Gastrocnemius medialis (tissue), 4 donors: ENCODE measurements around the gene SRGAP1. TPM values are rescaled to one million over a fixed set of nuclear protein-coding genes. Genes with fewer than 3 reads are reported as not detected.

Experiments
- ATAC-seq, 2 donors: fragments of 150-250 bp; one replicate each; pipeline ENCODE4 v1.9.1; 2016
- DNase-seq, 2 donors: peaks; one replicate each; pipeline ENCODE4 v3.0.0-alpha.2; 2019
- H3K27ac ChIP-seq, 4 donors: fragments of 200-600 bp; sonication (generic); 1 replicate in 1 of 4; 2 replicates in 3 of 4; pipeline ENCODE4 v1.5.1; 2016 to 2018; ENCODE audit warnings: mild to moderate bottlenecking in 2 of 4, moderate library complexity in 1 of 4
- H3K27me3 ChIP-seq, 3 donors: fragments of 200-600 bp; sonication (generic) in 2 of 3; 1 replicate in 1 of 3; 2 replicates in 2 of 3; pipeline versions ENCODE4 v1.5.1 to v1.6.0; 2016 to 2019; ENCODE audit warnings: mild to moderate bottlenecking in 1 of 3, moderate library complexity in 1 of 3
- H3K36me3 ChIP-seq, 2 donors: fragments of 200-600 bp; sonication (generic) in 1 of 2; one replicate each; pipeline ENCODE4 v1.5.1; 2017 to 2018
- H3K4me1 ChIP-seq, 2 donors: fragments of 200-600 bp; sonication (generic) in 1 of 2; one replicate each; pipeline ENCODE4 v1.5.1; 2016 to 2017; ENCODE audit warnings: mild to moderate bottlenecking in 2 of 2
- H3K4me3 ChIP-seq, 4 donors: fragments of 200-600 bp; sonication (generic) in 3 of 4; 1 replicate in 1 of 4; 2 replicates in 3 of 4; pipeline ENCODE4 v1.5.1; 2016 to 2019; ENCODE audit warnings: mild to moderate bottlenecking in 2 of 4
- H3K9me3 ChIP-seq, 3 donors: fragments of 200-600 bp; sonication (generic) in 2 of 3; 1 replicate in 1 of 3; 2 replicates in 2 of 3; pipeline ENCODE4 v1.5.1; 2016 to 2019
- POLR2A ChIP-seq, 2 donors: fragments of 450-650 bp; IDR thresholded peaks; one replicate each; pipeline ENCODE4 v1.6.1; 2017; ENCODE audit warnings: antibody characterized with exemption in 2 of 2, mild to moderate bottlenecking in 2 of 2, moderate library complexity in 2 of 2
- in situ Hi-C, 4 donors: fragments of 200-750 bp; cut with MboI; loops; one replicate each; pipeline versions ENCODE4 v1.15.0 to v1.8.0; 2017; ENCODE audit warnings: low sequenced_read_pairs in 4 of 4
- intact Hi-C: fragments of 100-400 bp; cut with DNase I; formaldehyde crosslinking; loops from one replicate; pipeline ENCODE4 v1.15.1; 2023; ENCODE audit warnings: low total_unique reads
- total RNA-seq, 4 donors: library from RNA; depleted of rRNA; stranded (reverse); fragments of >200 nt; gene quantifications; one replicate each; pipeline versions ENCODE4 v1.1.0 to v1.2.3, GENCODE V29; 2016
- TF ChIP-seq, protein P1 (sequence below), 5 experiments: fragments of 450-650 bp in 3 of 5; fragments of 200-600 bp in 2 of 5; sonication (generic) in 2 of 5; IDR thresholded peaks in 4 of 5; conservative IDR thresholded peaks in 1 of 5; 1 replicate in 4 of 5; 2 replicates in 1 of 5; pipeline ENCODE4 v1.5.1; 2016 to 2019; ENCODE audit warnings: antibody characterized with exemption in 5 of 5, mild to moderate bottlenecking in 3 of 5, moderate library complexity in 3 of 5

SRGAP1 gene
- total RNA-seq, 4 donors from 2014 or later = 0.36 to 0.85 (median 0.66) TPM

GRCh38 chr12:64203775-64204174 is 359.3 kb downstream of the SRGAP1 start:
- Histone ChIP-seq H3K36me3 (no peaks in the 10 kb centered on the region), H3K27me3 (no peaks in the 10 kb centered on the region), H3K27ac (no peak overlapping the region), H3K4me1 (no peaks in the 10 kb centered on the region), H3K4me3 (no peak overlapping the region), H3K9me3 (no peaks in the 10 kb centered on the region)
- in situ Hi-C loops = no loop called here
- DNase-seq (no peak), ATAC-seq (no peak)
- TF ChIP-seq, protein P1, sequence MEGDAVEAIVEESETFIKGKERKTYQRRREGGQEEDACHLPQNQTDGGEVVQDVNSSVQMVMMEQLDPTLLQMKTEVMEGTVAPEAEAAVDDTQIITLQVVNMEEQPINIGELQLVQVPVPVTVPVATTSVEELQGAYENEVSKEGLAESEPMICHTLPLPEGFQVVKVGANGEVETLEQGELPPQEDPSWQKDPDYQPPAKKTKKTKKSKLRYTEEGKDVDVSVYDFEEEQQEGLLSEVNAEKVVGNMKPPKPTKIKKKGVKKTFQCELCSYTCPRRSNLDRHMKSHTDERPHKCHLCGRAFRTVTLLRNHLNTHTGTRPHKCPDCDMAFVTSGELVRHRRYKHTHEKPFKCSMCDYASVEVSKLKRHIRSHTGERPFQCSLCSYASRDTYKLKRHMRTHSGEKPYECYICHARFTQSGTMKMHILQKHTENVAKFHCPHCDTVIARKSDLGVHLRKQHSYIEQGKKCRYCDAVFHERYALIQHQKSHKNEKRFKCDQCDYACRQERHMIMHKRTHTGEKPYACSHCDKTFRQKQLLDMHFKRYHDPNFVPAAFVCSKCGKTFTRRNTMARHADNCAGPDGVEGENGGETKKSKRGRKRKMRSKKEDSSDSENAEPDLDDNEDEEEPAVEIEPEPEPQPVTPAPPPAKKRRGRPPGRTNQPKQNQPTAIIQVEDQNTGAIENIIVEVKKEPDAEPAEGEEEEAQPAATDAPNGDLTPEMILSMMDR (IDR thresholded peaks at IDR 0.05 in 4 of 5, conservative IDR thresholded peaks at IDR 0.05 in 1 of 5) = no peak
- no peak for TF ChIP-seq POLR2A (IDR thresholded peaks at IDR 0.05)
- intact Hi-C loops = no loop called here

DNA sequence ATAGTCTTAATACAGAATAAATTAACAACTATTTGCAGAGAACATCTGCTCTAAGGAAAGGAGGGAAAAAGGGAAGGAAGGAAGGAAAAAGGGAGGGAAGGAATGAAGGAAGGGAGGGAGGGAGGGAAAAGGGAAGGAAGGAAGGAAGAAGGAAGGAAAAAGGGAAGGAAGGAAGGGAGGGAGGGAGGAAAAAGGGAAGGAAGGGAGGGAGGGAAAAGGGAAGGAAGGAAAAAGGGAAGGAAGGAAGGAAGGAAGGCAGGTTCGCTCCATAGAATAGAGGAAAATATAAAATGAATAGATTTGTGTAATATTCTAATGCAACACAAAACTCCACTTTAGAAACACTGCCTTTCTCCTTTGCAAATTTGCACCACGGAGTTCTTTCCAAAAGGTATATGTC is 361.0 kb downstream of the SRGAP1 start:
- TF ChIP-seq POLR2A (IDR thresholded peaks at IDR 0.05) = no peak
- TF ChIP-seq, protein P1 (IDR thresholded peaks at IDR 0.05 in 4 of 5, conservative IDR thresholded peaks at IDR 0.05 in 1 of 5) = no peak
- no peak overlapping the region for H3K27ac ChIP-seq
- no peaks in the 10 kb centered on the region for H3K4me1 ChIP-seq
- in situ Hi-C loops (no loop called here), intact Hi-C loops (no loop called here)
- ATAC-seq (no peak), DNase-seq (no peak)
- no peak overlapping the region for H3K4me3 ChIP-seq
- no peaks in the 10 kb centered on the region for H3K9me3 ChIP-seq
- no peaks in the 10 kb centered on the region for H3K27me3 ChIP-seq
- H3K36me3 ChIP-seq = no peaks in the 10 kb centered on the region

- no peaks in the 10 kb centered on the region for H3K4me1 ChIP-seq
- TF ChIP-seq, protein P1 (IDR thresholded peaks at IDR 0.05 in 4 of 5, conservative IDR thresholded peaks at IDR 0.05 in 1 of 5) = no peak
- TF ChIP-seq POLR2A (IDR thresholded peaks at IDR 0.05) = no peak
- intact Hi-C loops (no loop called here), in situ Hi-C loops (no loop called here)
- peaks cover 0 to 6% of the 10 kb centered on the region in 2 donors for H3K36me3 ChIP-seq
- H3K27me3 ChIP-seq = no peaks in the 10 kb centered on the region
- no peak for DNase-seq
- H3K9me3 ChIP-seq = no peaks in the 10 kb centered on the region
- ATAC-seq = no peak
- no peak overlapping the region for H3K27ac ChIP-seq
- no peak overlapping the region for H3K4me3 ChIP-seq
Observed at GRCh38 chr12:64207453-64207852, 363.0 kb downstream of the SRGAP1 start.

Other genes starting within 250 kb of the SRGAP1 start
- gene DPY19L2, start 176.2 kb upstream of the SRGAP1 start, total RNA-seq = 1 to 10 TPM in 1 of 4 donors, under 1 TPM in 2, not detected in 1; 0.13 to 1.5 (median 0.27) TPM
- 10 to 100 TPM in 3 of 4 donors, 1 to 10 TPM in 1; 9.4 to 16.5 (median 14.1) TPM for gene RXYLT1, start 64.8 kb upstream of the SRGAP1 start, total RNA-seq